GM19467 (cell line): ENCODE data around the gene EEF1A2.

Experiments used
- ATAC-seq: cut with Tn5 transposase; IDR thresholded peaks from one replicate; pipeline ENCODE4 v1.9.1; 2021; ENCODE audit warnings: mild to moderate bottlenecking, moderate library complexity; ENCODE audit not compliant: unreplicated experiment

The EEF1A2 gene

DNA sequence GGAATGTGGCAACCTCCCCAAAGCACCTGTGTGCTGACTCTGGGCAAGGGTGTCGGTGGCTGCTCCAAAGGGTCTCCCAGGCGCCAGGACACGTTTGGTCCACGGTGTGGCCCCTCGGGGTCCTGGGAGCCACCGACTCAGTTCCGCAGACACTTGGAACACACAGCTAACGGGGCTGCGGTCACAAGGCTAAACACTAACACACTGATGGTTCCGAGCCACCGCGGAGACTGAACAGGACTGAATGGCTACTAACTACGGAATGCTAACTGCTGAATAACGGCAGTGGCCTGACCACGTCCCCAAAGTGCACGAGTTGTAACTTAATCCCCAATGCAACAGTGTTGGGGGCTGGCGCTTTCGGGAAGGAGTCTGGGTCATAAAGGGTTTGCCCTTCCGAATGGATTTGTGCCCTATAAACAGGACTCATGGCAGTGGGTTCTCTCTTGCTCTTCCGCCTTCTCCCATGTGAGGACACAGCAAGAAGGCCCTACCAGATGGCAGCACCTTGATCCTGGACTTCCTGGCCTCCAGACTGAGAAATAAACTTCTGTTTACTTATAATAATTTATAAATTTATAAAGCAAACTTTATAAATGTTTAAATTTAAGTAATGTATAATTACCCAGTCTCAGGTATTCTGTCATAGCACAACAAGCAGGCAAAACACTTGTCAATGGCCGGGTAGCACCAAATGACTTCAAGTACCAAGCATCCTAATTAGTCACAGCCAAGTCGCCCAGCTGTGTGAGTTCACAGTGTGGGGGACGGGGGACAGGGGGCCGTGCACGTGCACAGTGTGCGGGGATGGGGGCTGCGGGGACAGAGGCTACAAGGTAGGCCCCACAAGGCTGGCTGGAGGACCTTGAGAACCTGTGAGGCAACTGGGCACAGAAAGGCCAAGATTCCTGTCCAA is 2.3 kb upstream of the EEF1A2 start:
- no peak for ATAC-seq

- ATAC-seq: no peak
These were observed 1.4 kb upstream of the EEF1A2 start for GRCh38 chr20:63500151-63500901.

- no peak for ATAC-seq
These were observed 571 bp upstream of the EEF1A2 start for GRCh38 chr20:63499338-63499969.

- no peak for ATAC-seq
These were observed 642 bp downstream of the EEF1A2 start for GRCh38 chr20:63497946-63498935.

- no peak for ATAC-seq
These were observed 1.5 kb downstream of the EEF1A2 start for GRCh38 chr20:63497138-63497945.

GRCh38 chr20:63496596-63497120 is 2.2 kb downstream of the EEF1A2 start:
- ATAC-seq: no peak

DNA sequence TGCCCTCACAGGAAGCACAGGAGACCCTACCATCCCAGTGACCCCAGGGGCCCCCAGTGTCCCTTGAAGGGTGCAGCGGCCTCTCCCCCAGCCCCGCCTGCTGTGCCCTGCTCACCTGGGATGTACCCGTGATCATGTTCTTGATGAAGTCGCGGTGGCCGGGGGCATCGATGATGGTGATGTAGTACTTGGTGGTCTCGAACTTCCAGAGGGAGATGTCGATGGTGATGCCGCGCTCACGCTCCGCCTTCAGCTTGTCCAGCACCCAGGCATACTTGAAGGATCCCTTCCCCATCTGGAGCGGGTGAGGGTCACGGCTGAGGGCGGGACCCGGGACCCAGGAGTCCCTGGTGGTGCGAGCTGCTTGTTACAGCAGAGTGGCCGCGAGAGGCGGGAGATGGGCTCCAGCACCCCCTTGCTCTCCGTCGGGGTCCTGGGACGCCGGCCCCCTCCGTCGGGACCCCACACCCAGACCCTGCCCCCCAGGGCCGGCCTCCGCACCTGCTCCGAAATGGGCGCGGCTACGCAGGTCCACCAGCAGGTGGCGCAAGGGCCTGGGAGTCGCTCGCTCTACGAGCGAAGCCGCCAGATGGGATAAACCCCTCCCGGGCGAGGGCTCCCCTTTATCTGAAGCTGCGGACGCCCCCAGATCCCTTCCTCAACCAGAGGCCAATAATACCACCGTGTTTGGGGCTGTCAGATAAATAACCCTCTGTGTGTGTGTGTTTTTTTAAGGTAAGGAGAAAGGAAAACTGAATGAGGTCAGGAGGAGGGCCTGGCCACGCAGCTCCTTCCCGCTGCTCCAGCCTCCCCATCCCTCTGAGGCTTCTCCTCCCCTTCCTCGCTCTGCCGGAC is 2.9 kb downstream of the EEF1A2 start:
- no peak for ATAC-seq

DNA sequence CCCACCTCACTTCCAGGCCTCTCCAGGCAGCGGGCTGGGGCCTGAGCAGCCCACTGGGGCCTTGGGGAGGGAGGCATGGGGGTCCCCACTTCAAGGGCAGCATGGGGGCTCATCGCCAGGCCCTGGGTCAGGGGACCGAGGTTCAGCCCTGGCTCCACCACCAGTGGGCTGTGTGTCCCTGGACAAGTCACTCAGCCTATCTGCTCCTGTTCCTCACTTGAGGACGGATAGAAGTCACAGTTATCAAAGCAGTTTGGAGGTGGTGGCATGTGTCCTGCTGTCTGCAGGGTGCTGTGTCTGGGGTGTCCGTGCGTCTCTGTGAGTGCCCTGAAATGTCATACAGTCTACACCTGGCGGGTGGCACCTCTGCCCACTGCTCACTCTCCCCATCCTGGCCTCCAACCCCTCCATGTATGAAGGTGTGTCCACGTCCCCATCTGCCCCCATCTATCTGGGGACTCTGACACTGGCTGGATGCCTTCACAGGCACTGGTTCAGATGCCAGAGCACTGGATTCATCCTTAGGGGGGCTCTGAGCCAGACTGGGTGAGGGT is 3.6 kb downstream of the EEF1A2 start:
- no peak for ATAC-seq

- no peak for ATAC-seq
These were observed 4.3 kb downstream of the EEF1A2 start for GRCh38 chr20:63494420-63495166.

DNA sequence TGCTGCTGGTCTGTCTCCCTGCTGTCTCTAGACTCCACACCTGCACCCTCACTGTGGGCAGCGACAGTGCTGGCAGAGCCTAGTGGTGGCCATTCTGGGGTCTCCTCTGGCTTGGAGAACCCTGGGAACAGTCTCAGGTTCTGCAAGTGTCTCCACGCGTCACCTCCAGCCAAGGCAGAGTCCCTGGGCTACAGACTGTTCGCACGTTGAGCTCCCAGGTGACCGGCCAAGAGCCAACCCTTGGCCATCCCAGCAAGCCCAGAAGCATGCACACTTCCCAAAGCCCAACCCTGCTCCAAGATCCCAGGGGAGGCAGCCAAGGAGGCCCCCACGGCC is 4.8 kb downstream of the EEF1A2 start:
- ATAC-seq: no peak

DNA sequence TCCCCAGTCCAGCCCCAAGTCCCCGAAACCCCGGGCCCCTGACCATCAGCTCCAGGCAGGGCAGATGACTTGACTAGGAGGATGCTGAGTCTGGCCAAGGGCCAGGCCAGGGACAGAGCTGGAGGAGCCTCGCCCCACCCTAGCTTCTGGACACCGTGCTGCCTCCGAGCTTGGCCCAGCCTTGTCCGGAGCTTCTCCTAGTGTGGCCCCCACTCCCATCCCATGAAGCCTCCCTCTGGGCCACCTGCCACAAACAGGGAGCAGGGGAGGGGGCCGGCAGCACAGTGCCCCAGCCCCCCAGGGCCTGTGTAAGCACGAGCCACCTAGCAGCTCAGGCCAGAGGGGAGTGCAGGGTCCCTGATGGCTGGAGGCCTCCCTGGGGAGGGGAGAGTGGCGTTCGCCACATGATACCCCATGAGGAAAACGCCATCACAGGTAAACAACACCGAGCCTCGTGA is 5.3 kb downstream of the EEF1A2 start:
- no peak for ATAC-seq

- no peak for ATAC-seq
These were observed 5.9 kb downstream of the EEF1A2 start for GRCh38 chr20:63492982-63493381.

DNA sequence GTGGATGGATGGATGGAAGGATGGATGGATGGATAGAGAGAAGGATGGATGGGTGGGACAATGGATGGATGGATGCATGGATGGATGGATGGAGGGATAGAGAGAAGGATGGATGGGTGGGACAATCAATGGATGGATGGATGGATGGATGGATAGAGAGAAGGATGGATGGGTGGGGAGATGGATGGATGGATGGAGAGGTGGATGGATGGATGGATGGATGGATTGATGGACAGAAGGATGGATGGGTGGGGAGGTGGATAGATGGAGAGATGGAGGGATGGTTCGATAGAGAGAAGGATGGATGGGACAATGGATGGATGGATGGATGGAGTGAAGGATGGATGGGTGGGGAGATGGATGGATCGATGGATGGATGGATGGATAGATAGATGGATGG is 6.4 kb downstream of the EEF1A2 start:
- ATAC-seq: no peak

- ATAC-seq: no peak
These were observed 7.2 kb downstream of the EEF1A2 start for GRCh38 chr20:63491635-63492230.

- ATAC-seq: no peak
These were observed 7.8 kb downstream of the EEF1A2 start for GRCh38 chr20:63491078-63491477.

DNA sequence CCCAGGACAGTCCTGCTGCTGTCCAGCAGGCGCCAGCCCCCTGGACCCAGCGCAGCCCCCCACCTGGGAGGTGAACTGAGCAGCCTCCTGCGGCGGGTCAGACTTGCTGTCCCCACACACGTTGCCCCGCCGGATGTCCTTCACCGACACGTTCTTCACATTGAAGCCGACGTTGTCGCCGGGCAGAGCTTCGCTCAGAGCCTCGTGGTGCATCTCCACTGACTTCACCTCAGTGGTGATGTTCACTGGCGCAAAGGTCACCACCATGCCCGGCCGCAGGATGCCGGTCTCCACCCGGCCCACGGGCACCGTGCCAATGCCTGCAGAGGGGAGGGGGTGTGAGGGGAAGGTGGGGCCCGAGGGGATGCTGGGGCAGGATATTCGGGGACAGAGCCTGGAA is 8.5 kb downstream of the EEF1A2 start:
- ATAC-seq: no peak
